Caki2 (cell line): ENCODE data around the gene STXBP6. TPM values are rescaled to one million over a fixed set of nuclear protein-coding genes. Genes with fewer than 3 reads are reported as not detected.
A peak's percentile ranks its signal among the peaks of the same experiment; 100 is the strongest.

Experiments used
- DNase-seq: peaks from one replicate; pipeline ENCODE4 v3.0.0-alpha.2; 2015; ENCODE audit warnings: low read depth
- in situ Hi-C: cut with HindIII; loops from 2 replicates; pipeline ENCODE4 v1.10.0; 2016; ENCODE audit warnings: low sequenced_read_pairs, low pct_unique_long_range_greater_than_20kb, mixed read lengths
- total RNA-seq: library from RNA; depleted of rRNA; stranded (reverse); fragments of >200 nt; shearing (Covaris generic); gene quantifications from 2 replicates; pipeline ENCODE4 v1.2.3, GENCODE V29; 2014; ENCODE audit warnings: low replicate concordance

Gene STXBP6
- total RNA-seq, 1 experiment from 2014 or later, result 14.9 TPM

- in situ Hi-C loops, result no loop called here
- no peak for DNase-seq
Measured at GRCh38 chr14:25055992-25056687, 6.2 kb upstream of the STXBP6 start.

GRCh38 chr14:25055005-25055404, 5.1 kb upstream of the STXBP6 start:
- no peak for DNase-seq

GRCh38 chr14:25053585-25053984, 3.6 kb upstream of the STXBP6 start:
- no peak for DNase-seq
- in situ Hi-C loops, result no loop called here

More at GRCh38 chr14:25055005-25055404, 5.1 kb upstream of the STXBP6 start:
- in situ Hi-C loops, result no loop called here

GRCh38 chr14:25052921-25053320, 3.0 kb upstream of the STXBP6 start:
- in situ Hi-C loops, result no loop called here
- DNase-seq, result no peak

GRCh38 chr14:25052385-25052784, 2.4 kb upstream of the STXBP6 start:
- DNase-seq, result no peak
- in situ Hi-C loops, result no loop called here

GRCh38 chr14:25050269-25051150, 563 bp upstream of the STXBP6 start:
- DNase-seq, result peak; percentile 10
- in situ Hi-C loops, result no loop called here

- in situ Hi-C loops, result no loop called here
- DNase-seq, result no peak
Measured at GRCh38 chr14:25049093-25049567, 817 bp downstream of the STXBP6 start.

- no peak for DNase-seq
- in situ Hi-C loops, result no loop called here
Measured at GRCh38 chr14:25048170-25049016, 1.6 kb downstream of the STXBP6 start.

- no peak for DNase-seq
- in situ Hi-C loops, result no loop called here
Measured at GRCh38 chr14:25046301-25046943, 3.5 kb downstream of the STXBP6 start.

GRCh38 chr14:25044106-25044698, 5.7 kb downstream of the STXBP6 start:
- DNase-seq, result no peak
- in situ Hi-C loops, result no loop called here

- DNase-seq, result peak; percentile 13
- in situ Hi-C loops, result no loop called here
Measured at GRCh38 chr14:25042362-25043299, 7.3 kb downstream of the STXBP6 start.

- DNase-seq, result no peak
- in situ Hi-C loops, result no loop called here
Measured at GRCh38 chr14:25041898-25042297, 8.0 kb downstream of the STXBP6 start.

GRCh38 chr14:25041484-25041883, 8.5 kb downstream of the STXBP6 start:
- DNase-seq, result peak; percentile 28
- in situ Hi-C loops, result no loop called here

- in situ Hi-C loops, result no loop called here
- no peak for DNase-seq
Measured at GRCh38 chr14:25039933-25040332, 10.0 kb downstream of the STXBP6 start.

- in situ Hi-C loops, result no loop called here
Measured at GRCh38 chr14:25038044-25038668, 11.8 kb downstream of the STXBP6 start.

GRCh38 chr14:25037032-25037431, 12.9 kb downstream of the STXBP6 start:
- in situ Hi-C loops, result no loop called here
- no peak for DNase-seq

More at GRCh38 chr14:25038044-25038668, 11.8 kb downstream of the STXBP6 start:
- DNase-seq, result no peak
